Karpas-422 (cell line): ENCODE data around the gene KIF3C. TPM values are rescaled to one million over a fixed set of nuclear protein-coding genes. Genes with fewer than 3 reads are reported as not detected.
"Not testable (repeated sequence)": the region's sequence is repeated elsewhere in the genome, so short reads cannot be mapped to it uniquely, and the experiment has no call there.

Experiments used
- DNase-seq: peaks from one replicate; pipeline ENCODE4 v3.0.0-alpha.2; 2015
- H2AFZ ChIP-seq: fragments of 200-600 bp; sonication (generic); 2 replicates; pipeline ENCODE4 v1.6.1; 2014; ENCODE audit warnings: antibody characterized with exemption, low read length, mixed read lengths
- H3K27ac ChIP-seq: fragments of 200-600 bp; sonication (generic); 2 replicates; pipeline ENCODE4 v1.5.1; 2014; ENCODE audit warnings: mild to moderate bottlenecking, low read length, moderate library complexity
- H3K27me3 ChIP-seq: fragments of 200-600 bp; sonication (generic); 2 replicates; pipeline ENCODE4 v1.6.1; 2014; ENCODE audit warnings: low read length, mixed read lengths
- H3K36me3 ChIP-seq: fragments of 200-600 bp; sonication (generic); 2 replicates; pipeline ENCODE4 v1.6.1; 2014; ENCODE audit warnings: low read length, mixed read lengths; ENCODE audit not compliant: insufficient read depth
- H3K4me1 ChIP-seq: fragments of 200-600 bp; sonication (generic); 2 replicates; pipeline ENCODE4 v1.6.1; 2014; ENCODE audit warnings: mild to moderate bottlenecking, low read length, mixed read lengths
- H3K4me2 ChIP-seq: fragments of 200-600 bp; sonication (generic); 2 replicates; pipeline ENCODE4 v1.6.1; 2014; ENCODE audit warnings: low read length, low read depth, mild to moderate bottlenecking; ENCODE audit not compliant: poor library complexity, severe bottlenecking
- H3K4me3 ChIP-seq: fragments of 200-600 bp; sonication (generic); 2 replicates; pipeline ENCODE4 v1.5.1; 2014; ENCODE audit warnings: mild to moderate bottlenecking, antibody characterized with exemption, low read length, mixed read lengths
- H3K79me2 ChIP-seq: fragments of 200-600 bp; sonication (generic); 2 replicates; pipeline ENCODE4 v1.6.1; 2014; ENCODE audit warnings: mild to moderate bottlenecking, low read length, mixed read lengths
- H3K9ac ChIP-seq: fragments of 200-600 bp; sonication (generic); 2 replicates; pipeline ENCODE4 v1.6.0; 2014; ENCODE audit warnings: low read length
- H3K9me2 ChIP-seq: fragments of 200-600 bp; sonication (generic), shearing (Covaris generic); replicated peaks from 2 replicates; pipeline ENCODE4 v1.6.0; 2014; ENCODE audit warnings: mild to moderate bottlenecking, low read length, moderate library complexity; ENCODE audit not compliant: insufficient read depth
- H3K9me3 ChIP-seq: fragments of 300-700, 200-600 bp; sonication (generic); 2 replicates; pipeline ENCODE4 v1.6.1; 2014; ENCODE audit warnings: low read length, mixed read lengths
- H4K20me1 ChIP-seq: fragments of 200-600 bp; sonication (generic); 2 replicates; pipeline ENCODE4 v1.6.1; 2014; ENCODE audit warnings: mild to moderate bottlenecking, antibody characterized with exemption, low read length, low read depth; ENCODE audit not compliant: insufficient read depth
- total RNA-seq: library from RNA; depleted of rRNA; stranded (reverse); fragments of >200 nt; shearing (Covaris generic); gene quantifications from 2 replicates; pipeline ENCODE4 v1.2.3, GENCODE V29; 2014; ENCODE audit warnings: low replicate concordance

KIF3C gene
- total RNA-seq, 1 experiment from 2014 or later = 1.2 TPM

DNA sequence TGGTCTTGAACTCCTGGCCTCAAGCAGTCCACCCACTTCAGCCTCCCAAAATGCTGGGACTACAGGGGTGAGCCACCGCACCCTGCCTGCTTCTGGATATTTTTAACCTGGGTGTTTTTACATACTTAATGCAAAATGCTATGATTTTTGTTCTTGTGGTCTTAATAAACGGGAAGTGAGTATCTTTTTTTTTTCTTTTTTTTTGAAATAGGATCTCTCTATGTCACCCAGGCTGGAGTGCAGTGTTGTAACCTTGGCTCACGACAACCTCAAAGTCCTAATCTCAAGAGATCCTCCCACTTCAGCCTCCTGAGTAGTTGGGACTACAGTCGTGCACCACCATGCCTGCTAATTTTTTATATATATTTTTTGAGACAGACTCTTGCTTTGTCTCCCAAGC is 84.8 kb downstream of the KIF3C start:
- Histone ChIP-seq H3K9me3 (no peaks in the 10 kb centered on the region), H3K4me3 (no peak overlapping the region), H3K79me2 (no peaks in the 10 kb centered on the region), H3K4me2 (no peak overlapping the region), H3K4me1 (peaks cover 14% of the 10 kb centered on the region), H3K9me2 (no peaks in the 10 kb centered on the region), H2AFZ (no peak overlapping the region), H3K36me3 (no peaks in the 10 kb centered on the region), H3K9ac (no peak overlapping the region), H3K27ac (no peak overlapping the region), H4K20me1 (no peaks in the 10 kb centered on the region), H3K27me3 (no peaks in the 10 kb centered on the region)
- peak; percentile 85 for DNase-seq

GRCh38 chr2:25896308-25896707 is 86.0 kb downstream of the KIF3C start:
- not testable (repeated sequence) for H3K9me2 ChIP-seq, H3K27ac ChIP-seq, H4K20me1 ChIP-seq, H3K9ac ChIP-seq, H3K79me2 ChIP-seq, H3K9me3 ChIP-seq, H3K36me3 ChIP-seq, H3K4me3 ChIP-seq, H3K27me3 ChIP-seq, DNase-seq, H3K4me2 ChIP-seq, H2AFZ ChIP-seq
- peaks cover 14% of the 10 kb centered on the region for H3K4me1 ChIP-seq

- no peak overlapping the region for H3K9ac ChIP-seq
- DNase-seq = no peak
- H3K4me3 ChIP-seq = no peak overlapping the region
- H3K79me2 ChIP-seq = no peaks in the 10 kb centered on the region
- no peaks in the 10 kb centered on the region for H3K9me2 ChIP-seq
- no peaks in the 10 kb centered on the region for H3K36me3 ChIP-seq
- no peak overlapping the region for H2AFZ ChIP-seq
- H3K4me2 ChIP-seq = no peak overlapping the region
- H4K20me1 ChIP-seq = no peaks in the 10 kb centered on the region
- H3K9me3 ChIP-seq = no peaks in the 10 kb centered on the region
- H3K27me3 ChIP-seq = no peaks in the 10 kb centered on the region
- no peak overlapping the region for H3K27ac ChIP-seq
- H3K4me1 ChIP-seq = peaks cover 14% of the 10 kb centered on the region
These were observed 86.7 kb downstream of the KIF3C start for GRCh38 chr2:25895610-25896009.

DNA sequence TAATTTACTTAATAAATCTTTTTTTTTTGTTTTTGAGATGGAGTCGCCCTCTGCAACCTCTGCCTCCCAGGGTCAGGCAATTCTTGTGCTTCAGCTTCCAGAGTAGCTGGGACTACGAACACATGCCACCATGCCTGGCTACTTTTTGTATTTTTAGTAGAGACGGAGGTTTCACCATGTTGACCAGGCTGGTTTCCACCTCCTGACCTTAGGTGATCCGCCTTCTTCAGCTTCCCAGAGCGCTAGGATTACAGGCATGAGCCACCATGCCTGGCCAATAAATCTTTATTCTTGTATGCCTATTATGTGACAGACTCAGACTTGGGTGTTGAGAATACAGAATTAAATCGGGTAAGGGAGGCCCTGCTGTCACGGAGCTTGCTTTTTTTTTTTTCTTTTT is 87.3 kb downstream of the KIF3C start:
- Histone ChIP-seq H3K27me3 (no peaks in the 10 kb centered on the region), H3K79me2 (no peaks in the 10 kb centered on the region), H3K9me2 (no peaks in the 10 kb centered on the region), H3K9me3 (no peaks in the 10 kb centered on the region), H3K36me3 (no peaks in the 10 kb centered on the region), H2AFZ (no peak overlapping the region), H3K9ac (no peak overlapping the region), H3K4me3 (no peak overlapping the region), H3K27ac (no peak overlapping the region), H3K4me1 (peaks cover 14% of the 10 kb centered on the region), H3K4me2 (no peak overlapping the region), H4K20me1 (no peaks in the 10 kb centered on the region)
- no peak for DNase-seq

- Histone ChIP-seq H3K9me2 (no peaks in the 10 kb centered on the region), H4K20me1 (no peaks in the 10 kb centered on the region), H3K9me3 (no peaks in the 10 kb centered on the region), H2AFZ (no peak overlapping the region), H3K4me2 (no peak overlapping the region), H3K79me2 (no peaks in the 10 kb centered on the region), H3K27me3 (no peaks in the 10 kb centered on the region), H3K4me3 (no peak overlapping the region), H3K36me3 (no peaks in the 10 kb centered on the region), H3K9ac (no peak overlapping the region), H3K4me1 (peaks cover 14% of the 10 kb centered on the region), H3K27ac (no peak overlapping the region)
- DNase-seq = no peak
These were observed 88.0 kb downstream of the KIF3C start for GRCh38 chr2:25894135-25894830.

DNA sequence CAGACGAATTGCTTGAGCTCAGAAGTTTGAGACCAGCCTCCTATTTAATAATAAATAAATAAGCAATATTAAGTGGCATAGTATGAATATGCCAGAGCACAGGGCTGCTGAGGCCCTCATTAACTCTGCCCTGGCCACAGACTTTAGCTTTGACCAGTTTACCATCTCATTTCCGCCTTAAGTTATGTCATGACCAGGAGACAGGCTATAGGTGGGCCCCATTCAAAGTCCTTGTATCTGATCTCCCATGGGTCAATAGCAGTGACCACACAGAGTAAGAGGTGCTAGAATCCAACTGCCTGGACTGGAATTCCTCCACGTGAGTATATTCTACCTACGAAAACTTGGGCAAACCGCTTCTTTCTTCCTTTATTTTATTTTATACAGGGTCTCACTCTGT is 90.6 kb downstream of the KIF3C start:
- no peaks in the 10 kb centered on the region for H4K20me1 ChIP-seq
- no peaks in the 10 kb centered on the region for H3K9me3 ChIP-seq
- no peak for DNase-seq

DNA sequence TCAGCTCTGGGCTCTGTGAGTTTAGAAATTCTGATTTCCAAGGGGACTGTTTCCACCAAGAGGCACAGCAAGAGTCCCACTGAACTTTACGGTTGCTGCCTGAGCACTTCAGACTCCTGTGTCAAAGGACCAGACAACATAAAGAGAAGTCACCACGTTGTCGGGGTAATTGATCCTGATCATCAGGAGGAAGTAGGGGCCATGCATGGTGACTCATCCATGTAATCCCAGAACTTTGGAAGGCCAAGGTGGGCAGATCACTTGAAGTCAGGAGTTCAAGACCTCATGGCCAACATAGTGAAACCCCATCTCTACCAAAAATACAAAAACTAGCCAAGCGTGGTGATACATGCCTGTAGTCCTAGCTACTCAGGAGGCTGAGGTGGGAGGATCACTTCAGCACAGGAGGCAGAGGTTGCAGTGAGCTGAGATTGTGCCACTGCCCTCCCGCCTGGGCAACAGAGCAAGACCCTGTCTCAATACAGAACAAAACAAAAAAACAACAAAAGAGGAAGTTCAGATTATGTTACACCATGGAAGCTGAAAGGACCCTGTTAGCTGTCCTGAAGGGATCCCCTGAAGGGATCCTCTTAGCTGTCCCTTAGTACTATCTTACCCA is 94.6 kb downstream of the KIF3C start:
- no peak overlapping the region for H3K4me2 ChIP-seq
- H3K4me3 ChIP-seq = no peak overlapping the region
- H3K79me2 ChIP-seq = no peaks in the 10 kb centered on the region
- H3K27ac ChIP-seq = no peak overlapping the region
- no peaks in the 10 kb centered on the region for H3K27me3 ChIP-seq
- no peaks in the 10 kb centered on the region for H3K36me3 ChIP-seq
- no peaks in the 10 kb centered on the region for H3K9me2 ChIP-seq
- H3K4me1 ChIP-seq = no peaks in the 10 kb centered on the region
- H2AFZ ChIP-seq = no peak overlapping the region
- H3K9ac ChIP-seq = no peak overlapping the region
- no peaks in the 10 kb centered on the region for H3K9me3 ChIP-seq
- no peak for DNase-seq
- no peaks in the 10 kb centered on the region for H4K20me1 ChIP-seq

More for the DNA sequence above, 90.6 kb downstream of the KIF3C start:
- H3K4me2 ChIP-seq = no peak overlapping the region
- H2AFZ ChIP-seq = no peak overlapping the region
- no peaks in the 10 kb centered on the region for H3K9me2 ChIP-seq
- H3K36me3 ChIP-seq = no peaks in the 10 kb centered on the region
- no peak overlapping the region for H3K27ac ChIP-seq
- no peaks in the 10 kb centered on the region for H3K4me1 ChIP-seq
- H3K79me2 ChIP-seq = no peaks in the 10 kb centered on the region
- no peak overlapping the region for H3K4me3 ChIP-seq
- no peaks in the 10 kb centered on the region for H3K27me3 ChIP-seq
- H3K9ac ChIP-seq = no peak overlapping the region

DNA sequence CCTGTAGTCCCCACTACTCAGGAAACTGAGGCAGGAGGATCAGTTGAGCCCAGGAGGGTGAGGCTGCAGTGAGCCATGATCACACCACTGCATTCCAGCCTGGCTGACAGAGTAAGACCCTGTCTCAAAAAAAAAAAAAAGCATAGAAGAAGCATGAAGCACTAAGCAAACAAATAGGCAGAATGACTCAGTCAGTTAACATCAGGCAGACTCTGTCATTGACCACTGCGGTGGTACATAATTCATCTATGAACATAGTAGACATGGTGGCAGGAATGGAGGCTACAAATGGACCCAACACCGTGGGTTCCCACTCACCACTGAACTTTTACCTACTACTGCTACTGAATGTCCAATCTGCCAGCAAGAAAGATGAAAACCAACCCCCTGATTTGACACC is 96.4 kb downstream of the KIF3C start:
- H3K4me3 ChIP-seq = no peak overlapping the region
- H3K4me2 ChIP-seq = no peak overlapping the region
- no peak overlapping the region for H3K9ac ChIP-seq
- H4K20me1 ChIP-seq = no peaks in the 10 kb centered on the region
- no peaks in the 10 kb centered on the region for H3K4me1 ChIP-seq
- H2AFZ ChIP-seq = no peak overlapping the region
- H3K79me2 ChIP-seq = no peaks in the 10 kb centered on the region
- no peaks in the 10 kb centered on the region for H3K36me3 ChIP-seq
- no peak overlapping the region for H3K27ac ChIP-seq
- no peaks in the 10 kb centered on the region for H3K27me3 ChIP-seq
- no peaks in the 10 kb centered on the region for H3K9me3 ChIP-seq
- DNase-seq = no peak
- no peaks in the 10 kb centered on the region for H3K9me2 ChIP-seq
